WTC11 (cell line): ENCODE data around the gene BICD1.

Experiments used
- ATF2 ChIP-seq: sonication (generic); formaldehyde crosslinking; IDR thresholded peaks from 2 replicates; pipeline ENCODE4 v1.8.1; 2022; ENCODE audit warnings: low read depth, missing genetic modification reagents, borderline replicate concordance
- CDX4 ChIP-seq: fragments of 250-450 bp; sonication (Bioruptor Pico); IDR thresholded peaks from 2 replicates; pipeline ENCODE4 v1.9.0; 2021; ENCODE audit warnings: moderate library complexity, mild to moderate bottlenecking, inconsistent platforms, borderline replicate concordance
- CTCF ChIP-seq: fragments of 200-600 bp; IDR thresholded peaks from 2 replicates; pipeline ENCODE4 v1.8.0; 2022; ENCODE audit warnings: antibody characterized with exemption
- FOXJ3 ChIP-seq: sonication (generic); formaldehyde crosslinking; IDR thresholded peaks from 2 replicates; pipeline ENCODE4 v1.9.0; 2021; ENCODE audit warnings: missing genetic modification reagents, mild to moderate bottlenecking, borderline replicate concordance
- HMGXB4 ChIP-seq: sonication (generic); formaldehyde crosslinking; IDR thresholded peaks from 2 replicates; pipeline ENCODE4 v1.8.1; 2023; ENCODE audit warnings: mild to moderate bottlenecking, moderate library complexity, missing genetic modification reagents
- KAT7 ChIP-seq: sonication (generic); formaldehyde crosslinking; IDR thresholded peaks from 2 replicates; pipeline ENCODE4 v1.8.1; 2023; ENCODE audit warnings: missing genetic modification reagents, mild to moderate bottlenecking, borderline replicate concordance
- MAX ChIP-seq: sonication (generic); formaldehyde crosslinking; IDR thresholded peaks from 2 replicates; pipeline ENCODE4 v1.8.0; 2022; ENCODE audit warnings: mild to moderate bottlenecking, missing genetic modification reagents
- NFE2L1 ChIP-seq: sonication (generic); formaldehyde crosslinking; IDR thresholded peaks from 2 replicates; pipeline ENCODE4 v1.8.1; 2023; ENCODE audit warnings: missing genetic modification reagents
- NR1H2 ChIP-seq: sonication (generic); formaldehyde crosslinking; IDR thresholded peaks from 2 replicates; pipeline ENCODE4 v1.9.0; 2021; ENCODE audit warnings: mild to moderate bottlenecking, moderate library complexity, missing genetic modification reagents
- TEAD1 ChIP-seq: sonication (generic); formaldehyde crosslinking; IDR thresholded peaks from 2 replicates; pipeline ENCODE4 v1.8.0; 2022; ENCODE audit warnings: mild to moderate bottlenecking, missing genetic modification reagents

GRCh38 chr12:32419520-32419960, 312.9 kb downstream of the BICD1 start:
- TF ChIP-seq CTCF (no peak), NFE2L1 (CRISPR knock-in tag) (no peak), ATF2 (CRISPR knock-in tag) (no peak), KAT7 (CRISPR knock-in tag) (no peak), TEAD1 (no peak), HMGXB4 (CRISPR knock-in tag) (no peak), MAX (CRISPR knock-in tag) (no peak), NR1H2 (CRISPR knock-in tag) (no peak), CDX4 (no peak), FOXJ3 (CRISPR knock-in tag) (no peak)
